ENCODE results near the gene ABHD17A.

DNA sequence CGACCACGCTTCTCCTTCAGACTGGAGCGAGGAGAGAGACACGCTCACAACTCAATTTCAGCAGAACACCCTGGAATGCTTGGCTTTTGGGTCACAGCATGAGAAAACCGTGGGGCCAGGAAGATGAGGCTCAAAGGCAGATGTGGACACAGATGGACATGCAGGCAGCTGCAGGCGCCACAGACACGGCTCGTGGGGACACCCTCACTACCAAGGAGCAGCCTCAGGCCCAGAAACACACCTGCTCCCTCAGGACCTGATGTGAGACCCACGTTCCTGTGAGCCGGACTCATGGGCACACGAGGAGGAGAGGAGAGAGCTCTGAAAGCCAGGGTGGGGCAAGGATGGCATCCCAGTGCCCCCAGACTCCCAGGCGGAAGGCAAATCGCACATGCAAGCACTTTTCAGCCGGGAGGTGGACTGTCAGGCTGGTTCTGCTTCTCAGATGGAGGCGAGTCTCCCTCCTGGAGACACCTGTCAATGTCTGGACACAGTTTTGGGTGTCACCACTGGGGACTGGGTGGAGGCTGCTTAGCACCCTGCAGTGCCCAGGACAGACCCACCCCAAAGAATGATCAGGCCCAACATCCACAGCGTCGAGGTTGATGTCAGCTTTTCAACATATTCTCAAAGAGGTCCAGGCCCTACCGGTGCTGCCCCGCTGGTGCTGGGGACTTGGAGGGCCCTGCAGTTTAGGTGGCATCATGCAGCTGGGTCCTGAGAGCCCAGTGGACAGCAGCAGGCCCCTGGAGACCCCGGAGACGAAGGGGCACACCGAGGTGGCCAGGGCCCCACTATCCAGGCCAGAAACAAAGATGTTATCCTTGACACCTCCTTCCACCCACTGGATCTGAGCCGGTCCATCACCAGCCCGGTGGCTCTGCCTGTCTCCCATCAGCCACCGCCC lies 2.3 kb downstream of the ABHD17A start:
- TF ChIP-seq, protein P1, sequence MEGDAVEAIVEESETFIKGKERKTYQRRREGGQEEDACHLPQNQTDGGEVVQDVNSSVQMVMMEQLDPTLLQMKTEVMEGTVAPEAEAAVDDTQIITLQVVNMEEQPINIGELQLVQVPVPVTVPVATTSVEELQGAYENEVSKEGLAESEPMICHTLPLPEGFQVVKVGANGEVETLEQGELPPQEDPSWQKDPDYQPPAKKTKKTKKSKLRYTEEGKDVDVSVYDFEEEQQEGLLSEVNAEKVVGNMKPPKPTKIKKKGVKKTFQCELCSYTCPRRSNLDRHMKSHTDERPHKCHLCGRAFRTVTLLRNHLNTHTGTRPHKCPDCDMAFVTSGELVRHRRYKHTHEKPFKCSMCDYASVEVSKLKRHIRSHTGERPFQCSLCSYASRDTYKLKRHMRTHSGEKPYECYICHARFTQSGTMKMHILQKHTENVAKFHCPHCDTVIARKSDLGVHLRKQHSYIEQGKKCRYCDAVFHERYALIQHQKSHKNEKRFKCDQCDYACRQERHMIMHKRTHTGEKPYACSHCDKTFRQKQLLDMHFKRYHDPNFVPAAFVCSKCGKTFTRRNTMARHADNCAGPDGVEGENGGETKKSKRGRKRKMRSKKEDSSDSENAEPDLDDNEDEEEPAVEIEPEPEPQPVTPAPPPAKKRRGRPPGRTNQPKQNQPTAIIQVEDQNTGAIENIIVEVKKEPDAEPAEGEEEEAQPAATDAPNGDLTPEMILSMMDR (IDR thresholded peaks at IDR 0.05): no peak
- TF ChIP-seq GABPA (IDR thresholded peaks at IDR 0.05; ENCODE audit: low read depth): no peak
- TF ChIP-seq POLR2AphosphoS5 (IDR thresholded peaks at IDR 0.05; ENCODE audit: low read depth, low read length): no peak
- TF ChIP-seq MEF2A (IDR thresholded peaks at IDR 0.05; ENCODE audit: borderline replicate concordance, low read depth): no peak
- TF ChIP-seq, protein P2, sequence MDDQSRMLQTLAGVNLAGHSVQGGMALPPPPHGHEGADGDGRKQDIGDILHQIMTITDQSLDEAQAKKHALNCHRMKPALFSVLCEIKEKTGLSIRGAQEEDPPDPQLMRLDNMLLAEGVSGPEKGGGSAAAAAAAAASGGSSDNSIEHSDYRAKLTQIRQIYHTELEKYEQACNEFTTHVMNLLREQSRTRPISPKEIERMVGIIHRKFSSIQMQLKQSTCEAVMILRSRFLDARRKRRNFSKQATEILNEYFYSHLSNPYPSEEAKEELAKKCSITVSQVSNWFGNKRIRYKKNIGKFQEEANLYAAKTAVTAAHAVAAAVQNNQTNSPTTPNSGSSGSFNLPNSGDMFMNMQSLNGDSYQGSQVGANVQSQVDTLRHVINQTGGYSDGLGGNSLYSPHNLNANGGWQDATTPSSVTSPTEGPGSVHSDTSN (IDR thresholded peaks at IDR 0.05): no peak
- no peak for TF ChIP-seq SIN3A (IDR thresholded peaks at IDR 0.05; ENCODE audit: borderline replicate concordance, low read depth, low read length)
